ENCODE results near the gene TRPV4. TPM values are rescaled to one million over a fixed set of nuclear protein-coding genes. Genes with fewer than 3 reads are reported as not detected.

Gene TRPV4
- polyA plus RNA-seq, 2 donors, result 6.7 to 10.7 TPM

DNA sequence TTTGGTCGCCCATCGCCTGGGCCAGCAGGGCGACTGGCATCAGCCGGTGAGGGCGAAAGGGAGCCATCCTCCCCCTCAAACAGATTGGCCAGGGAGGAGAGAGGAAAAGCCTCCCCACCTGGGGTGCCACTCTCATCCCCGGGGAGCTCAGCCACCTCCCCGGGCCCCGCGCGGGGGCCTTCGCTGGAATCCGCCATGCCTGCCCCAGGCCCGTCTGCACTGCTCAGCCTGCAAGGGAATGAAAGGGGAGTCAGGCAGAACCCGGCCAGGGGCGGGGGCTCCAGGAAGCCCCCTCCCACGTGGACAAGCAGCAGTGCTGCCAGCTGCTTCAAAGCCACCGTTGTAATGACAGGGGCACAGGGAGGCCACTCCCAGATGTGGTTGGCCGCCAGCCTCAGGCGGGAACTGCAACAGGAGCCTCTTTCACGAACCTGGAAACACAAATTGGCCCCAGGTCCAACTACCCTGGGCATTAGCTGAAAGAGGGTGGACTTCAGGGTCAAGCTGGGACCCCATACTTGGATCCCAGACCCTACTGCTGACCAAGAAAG lies 18.5 kb downstream of the TRPV4 start:
- no peak overlapping the region for H3K4me3 ChIP-seq (ENCODE audit: low read depth in 1 of 2, low read length in 2 of 2)
- no peaks in the 10 kb centered on the region for H3K36me3 ChIP-seq (ENCODE audit: control insufficient read depth in 2 of 2, insufficient read depth in 2 of 2, low read length in 1 of 2)
- peaks cover 3 to 14% of the 10 kb centered on the region in 2 donors for H3K4me1 ChIP-seq (ENCODE audit: control insufficient read depth in 2 of 2, insufficient read depth in 2 of 2, low read length in 1 of 2)
- WGBS, 2 donors, result 78% methylated on average over 18 to 20 of the region's 20 CpGs
- H3K27me3 ChIP-seq (ENCODE audit: control insufficient read depth in 1 of 2, insufficient read depth in 2 of 2, low read length in 2 of 2), result no peaks in the 10 kb centered on the region
- H3K27ac ChIP-seq (ENCODE audit: low read depth in 2 of 2, low read length in 1 of 2), result no peak overlapping the region
- H3K9me3 ChIP-seq (ENCODE audit: control insufficient read depth in 2 of 2, insufficient read depth in 1 of 2, low read depth in 1 of 2, low read length in 1 of 2), result no peaks in the 10 kb centered on the region

DNA sequence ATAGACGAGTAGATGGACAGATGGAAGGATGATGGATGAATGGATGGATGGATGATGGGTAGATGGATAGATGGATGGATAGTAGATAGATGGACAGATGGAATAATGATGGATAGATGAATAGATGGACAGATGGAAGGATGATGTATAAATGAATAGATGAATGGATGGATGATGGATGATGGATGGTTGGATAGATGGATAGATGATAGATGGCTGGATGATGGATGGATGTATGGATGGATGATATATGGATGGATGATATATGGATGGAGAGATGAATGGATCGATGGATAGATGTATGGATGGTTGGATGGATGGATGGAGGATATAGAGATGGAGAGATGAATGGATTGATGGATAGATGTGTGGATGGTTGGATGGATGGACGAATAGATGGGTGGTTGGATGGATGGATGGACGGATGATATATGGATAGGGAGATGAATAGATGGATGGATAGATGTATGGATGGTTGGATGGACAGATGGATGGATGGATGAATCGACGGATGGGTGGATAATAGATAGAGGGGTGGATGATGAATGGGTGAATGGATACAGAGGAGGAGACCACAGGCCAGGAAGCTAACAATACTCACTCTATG lies 19.3 kb downstream of the TRPV4 start:
- Histone ChIP-seq H3K4me1 (ENCODE audit: control insufficient read depth in 2 of 2, insufficient read depth in 2 of 2, low read length in 1 of 2) (peaks cover 0 to 9% of the 10 kb centered on the region in 2 donors), H3K4me3 (ENCODE audit: low read depth in 1 of 2, low read length in 2 of 2) (no peak overlapping the region), H3K27ac (ENCODE audit: low read depth in 2 of 2, low read length in 1 of 2) (no peak overlapping the region), H3K9me3 (ENCODE audit: control insufficient read depth in 2 of 2, insufficient read depth in 1 of 2, low read depth in 1 of 2, low read length in 1 of 2) (no peaks in the 10 kb centered on the region), H3K27me3 (ENCODE audit: control insufficient read depth in 1 of 2, insufficient read depth in 2 of 2, low read length in 2 of 2) (no peaks in the 10 kb centered on the region), H3K36me3 (ENCODE audit: control insufficient read depth in 2 of 2, insufficient read depth in 2 of 2, low read length in 1 of 2) (no peaks in the 10 kb centered on the region)
- WGBS, 2 donors, result 91 to 93% methylated on average over 6 of the region's 6 CpGs

DNA sequence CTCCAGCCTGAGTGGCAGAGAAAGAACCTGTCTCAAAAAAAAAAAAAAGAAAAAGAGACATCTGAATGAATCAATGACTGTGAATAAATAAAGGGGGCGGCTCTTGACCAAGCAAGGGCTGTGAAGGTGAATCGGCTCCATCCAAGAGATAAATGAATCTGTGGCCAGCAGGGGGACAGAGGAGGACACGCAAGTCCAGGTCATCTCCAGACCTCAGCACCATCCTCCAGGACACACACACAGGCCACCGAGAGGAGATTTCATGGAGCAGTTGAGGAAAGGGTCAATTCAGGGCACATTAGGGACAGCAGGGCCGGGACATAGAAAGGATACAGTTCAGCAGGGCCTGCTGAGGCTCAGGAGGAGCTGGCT lies 21.6 kb downstream of the TRPV4 start:
- no peaks in the 10 kb centered on the region for H3K9me3 ChIP-seq (ENCODE audit: control insufficient read depth in 2 of 2, insufficient read depth in 1 of 2, low read depth in 1 of 2, low read length in 1 of 2)
- no peak overlapping the region for H3K4me3 ChIP-seq (ENCODE audit: low read depth in 1 of 2, low read length in 2 of 2)
- H3K27me3 ChIP-seq (ENCODE audit: control insufficient read depth in 1 of 2, insufficient read depth in 2 of 2, low read length in 2 of 2), result no peaks in the 10 kb centered on the region
- 69 to 80% methylated on average over 5 of the region's 5 CpGs for WGBS, 2 donors
- H3K36me3 ChIP-seq (ENCODE audit: control insufficient read depth in 2 of 2, insufficient read depth in 2 of 2, low read length in 1 of 2), result no peaks in the 10 kb centered on the region
- no peak overlapping the region for H3K27ac ChIP-seq (ENCODE audit: low read depth in 2 of 2, low read length in 1 of 2)
- H3K4me1 ChIP-seq (ENCODE audit: control insufficient read depth in 2 of 2, insufficient read depth in 2 of 2, low read length in 1 of 2), result peaks cover 0 to 7% of the 10 kb centered on the region in 2 donors

DNA sequence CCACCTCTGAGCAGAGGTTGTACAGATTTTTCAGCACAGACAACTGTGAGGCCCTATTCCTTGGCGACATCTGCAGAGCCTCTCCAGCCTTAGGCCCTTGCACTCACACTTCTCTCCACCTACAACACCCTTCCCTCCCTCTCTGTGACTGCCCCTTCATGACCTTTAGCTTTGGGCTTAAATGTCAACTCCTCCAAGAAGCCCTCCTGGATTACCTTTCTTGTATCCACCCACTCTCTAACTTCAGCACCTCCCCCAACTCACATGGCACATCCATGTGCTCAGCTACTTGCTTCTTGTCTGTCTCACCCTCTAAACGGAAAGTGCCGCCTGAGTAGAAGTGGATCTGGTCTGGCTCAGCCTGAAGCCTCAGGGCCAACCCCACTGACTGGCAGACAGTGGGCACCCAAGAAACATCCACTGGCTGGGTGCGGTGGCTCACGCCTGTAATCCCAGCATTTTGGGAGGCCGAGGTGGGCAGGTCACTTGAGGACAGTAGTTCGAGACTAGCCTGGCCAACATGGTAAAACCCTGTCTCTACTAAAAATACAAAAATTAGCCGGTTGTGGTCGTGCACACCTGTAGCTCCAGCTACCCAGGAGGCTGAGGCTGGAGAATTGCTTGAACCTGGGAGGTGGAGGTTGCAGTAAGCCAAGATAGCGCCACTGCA lies 22.1 kb downstream of the TRPV4 start:
- no peaks in the 10 kb centered on the region for H3K27me3 ChIP-seq (ENCODE audit: control insufficient read depth in 1 of 2, insufficient read depth in 2 of 2, low read length in 2 of 2)
- H3K4me3 ChIP-seq (ENCODE audit: low read depth in 1 of 2, low read length in 2 of 2), result no peak overlapping the region
- no peaks in the 10 kb centered on the region for H3K9me3 ChIP-seq (ENCODE audit: control insufficient read depth in 2 of 2, insufficient read depth in 1 of 2, low read depth in 1 of 2, low read length in 1 of 2)
- H3K4me1 ChIP-seq (ENCODE audit: control insufficient read depth in 2 of 2, insufficient read depth in 2 of 2, low read length in 1 of 2), result peaks cover 0 to 7% of the 10 kb centered on the region in 2 donors
- no peak overlapping the region for H3K27ac ChIP-seq (ENCODE audit: low read depth in 2 of 2, low read length in 1 of 2)
- H3K36me3 ChIP-seq (ENCODE audit: control insufficient read depth in 2 of 2, insufficient read depth in 2 of 2, low read length in 1 of 2), result no peaks in the 10 kb centered on the region
- WGBS, 2 donors, result 91% methylated on average over 10 of the region's 10 CpGs

DNA sequence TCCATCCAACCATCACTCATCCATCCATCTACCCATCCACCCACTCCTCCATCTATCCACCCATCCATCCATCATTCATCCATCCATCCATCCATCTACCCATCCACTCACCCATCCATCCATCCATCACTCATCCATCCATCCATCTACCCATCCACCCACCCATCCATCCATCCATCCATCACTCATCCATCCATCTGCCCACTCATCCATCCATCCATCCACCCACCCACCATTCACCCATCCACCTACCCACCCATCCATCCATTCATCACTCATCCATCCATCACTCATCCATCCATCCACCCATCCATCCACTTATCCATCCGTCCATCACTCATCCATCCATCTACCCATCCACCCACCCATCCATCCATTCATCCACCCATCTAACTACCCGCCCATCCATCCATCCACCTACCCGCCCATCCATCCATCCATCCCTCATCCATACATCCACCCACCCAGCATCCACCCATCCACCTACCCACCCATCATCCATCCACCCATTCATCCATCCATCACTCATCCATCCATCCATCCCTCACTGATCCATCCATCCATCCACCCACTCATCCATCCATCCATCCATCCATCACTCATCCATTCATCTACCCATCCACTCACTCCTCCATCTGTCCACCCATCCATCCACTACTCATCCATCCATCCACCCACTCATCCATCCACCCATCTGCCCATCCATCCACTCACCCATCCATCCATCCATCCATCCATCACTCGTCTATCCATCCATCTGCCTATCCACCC lies 24.1 kb downstream of the TRPV4 start:
- H3K4me1 ChIP-seq (ENCODE audit: control insufficient read depth in 2 of 2, insufficient read depth in 2 of 2, low read length in 1 of 2), result no peaks in the 10 kb centered on the region
- no peaks in the 10 kb centered on the region for H3K36me3 ChIP-seq (ENCODE audit: control insufficient read depth in 2 of 2, insufficient read depth in 2 of 2, low read length in 1 of 2)
- H3K27me3 ChIP-seq (ENCODE audit: control insufficient read depth in 1 of 2, insufficient read depth in 2 of 2, low read length in 2 of 2), result no peaks in the 10 kb centered on the region
- WGBS, 2 donors, result 93 to 94% methylated on average over 4 of the region's 4 CpGs
- H3K27ac ChIP-seq (ENCODE audit: low read depth in 2 of 2, low read length in 1 of 2), result no peak overlapping the region
- H3K9me3 ChIP-seq (ENCODE audit: control insufficient read depth in 2 of 2, insufficient read depth in 1 of 2, low read depth in 1 of 2, low read length in 1 of 2), result no peaks in the 10 kb centered on the region
- H3K4me3 ChIP-seq (ENCODE audit: low read depth in 1 of 2, low read length in 2 of 2), result no peak overlapping the region

DNA sequence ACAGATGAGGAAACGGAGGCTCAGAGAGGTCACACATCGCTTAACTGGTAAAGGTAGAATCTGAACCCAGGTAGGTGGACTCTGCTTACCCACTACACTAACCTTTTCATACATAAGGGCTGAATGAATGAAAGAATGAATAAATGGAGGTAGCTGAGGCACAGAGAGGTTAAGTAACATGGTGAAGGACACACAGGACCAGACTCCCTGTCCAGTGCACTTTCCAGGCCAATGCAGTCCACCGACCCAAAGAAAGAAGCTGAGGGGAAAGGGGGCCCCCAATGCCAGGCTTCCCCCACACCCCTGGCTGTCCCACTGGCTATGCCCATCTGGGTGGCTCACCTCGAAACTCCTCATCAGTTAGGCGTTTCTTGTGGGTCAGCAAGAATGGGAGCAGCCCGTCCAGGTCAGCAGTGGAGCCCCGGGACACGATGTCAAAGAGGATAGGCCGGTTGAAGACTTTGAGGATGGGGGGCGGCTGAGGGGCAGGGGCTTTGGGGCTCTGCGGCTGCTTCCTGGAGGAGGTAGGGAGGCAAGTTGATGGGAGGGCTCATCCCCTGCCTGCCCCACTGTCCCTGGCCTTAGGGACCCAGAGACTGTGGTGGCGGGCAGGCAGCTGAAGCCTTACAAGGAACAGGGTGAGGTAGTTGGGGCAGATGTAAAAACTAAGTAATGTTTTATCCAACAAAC lies 25.1 kb downstream of the TRPV4 start:
- Histone ChIP-seq H3K36me3 (ENCODE audit: control insufficient read depth in 2 of 2, insufficient read depth in 2 of 2, low read length in 1 of 2) (no peaks in the 10 kb centered on the region), H3K4me3 (ENCODE audit: low read depth in 1 of 2, low read length in 2 of 2) (no peak overlapping the region), H3K27ac (ENCODE audit: low read depth in 2 of 2, low read length in 1 of 2) (no peak overlapping the region), H3K9me3 (ENCODE audit: control insufficient read depth in 2 of 2, insufficient read depth in 1 of 2, low read depth in 1 of 2, low read length in 1 of 2) (no peaks in the 10 kb centered on the region), H3K4me1 (ENCODE audit: control insufficient read depth in 2 of 2, insufficient read depth in 2 of 2, low read length in 1 of 2) (no peaks in the 10 kb centered on the region), H3K27me3 (ENCODE audit: control insufficient read depth in 1 of 2, insufficient read depth in 2 of 2, low read length in 2 of 2) (no peaks in the 10 kb centered on the region)
- 93 to 95% methylated on average over 12 of the region's 12 CpGs for WGBS, 2 donors

DNA sequence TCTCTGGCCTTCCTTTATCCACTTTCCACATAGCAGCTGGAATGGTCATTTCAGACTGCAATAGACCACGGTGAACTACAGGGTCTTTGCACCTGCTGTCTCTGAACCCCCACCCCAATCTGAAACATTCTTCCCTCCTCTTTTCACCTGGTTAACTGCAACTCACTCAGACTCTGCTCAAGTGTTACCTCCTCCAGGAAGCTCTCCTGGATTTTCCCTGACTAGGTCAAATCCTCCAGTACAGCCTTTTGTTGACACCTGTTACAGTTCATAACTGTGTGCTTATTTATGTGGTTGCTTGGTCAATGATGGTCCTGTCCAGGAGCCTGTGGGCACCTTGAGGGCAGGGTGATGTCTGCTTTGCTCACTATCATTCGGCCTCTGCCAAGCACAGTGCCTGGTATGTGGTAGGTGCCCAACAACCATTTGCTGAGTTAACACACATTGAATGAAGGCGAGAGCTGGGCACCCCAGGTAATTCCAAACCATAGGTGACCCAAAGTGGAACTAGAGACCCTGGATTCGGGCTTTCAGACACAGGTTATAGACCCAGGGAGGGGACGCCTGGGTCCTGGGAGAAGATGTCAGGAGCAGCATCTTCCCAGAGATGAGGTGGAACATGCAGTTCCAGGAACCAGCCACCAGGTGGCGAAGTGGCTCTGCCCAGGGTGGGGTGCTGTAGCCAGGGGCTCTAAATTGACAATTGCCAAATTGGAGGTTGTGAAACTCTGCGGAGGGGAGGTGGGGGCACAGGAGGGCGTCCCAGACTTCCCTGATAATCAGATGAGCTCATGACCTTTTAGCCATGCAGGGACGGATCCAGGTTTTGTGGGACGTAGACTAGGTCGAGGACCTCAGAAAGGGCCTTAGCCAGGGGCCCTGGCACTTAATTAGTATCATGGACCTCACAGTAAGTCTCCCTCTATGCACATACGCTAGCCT lies 28.1 kb downstream of the TRPV4 start:
- H3K27ac ChIP-seq (ENCODE audit: low read depth in 2 of 2, low read length in 1 of 2), result no peak overlapping the region
- H3K9me3 ChIP-seq (ENCODE audit: control insufficient read depth in 2 of 2, insufficient read depth in 1 of 2, low read depth in 1 of 2, low read length in 1 of 2), result no peaks in the 10 kb centered on the region
- H3K4me3 ChIP-seq (ENCODE audit: low read depth in 1 of 2, low read length in 2 of 2), result no peak overlapping the region
- H3K27me3 ChIP-seq (ENCODE audit: control insufficient read depth in 1 of 2, insufficient read depth in 2 of 2, low read length in 2 of 2), result no peaks in the 10 kb centered on the region
- H3K4me1 ChIP-seq (ENCODE audit: control insufficient read depth in 2 of 2, insufficient read depth in 2 of 2, low read length in 1 of 2), result no peaks in the 10 kb centered on the region
- WGBS, 2 donors, result 44 to 45% methylated on average over 12 of the region's 12 CpGs
- peaks cover 0 to 3% of the 10 kb centered on the region in 2 donors for H3K36me3 ChIP-seq (ENCODE audit: control insufficient read depth in 2 of 2, insufficient read depth in 2 of 2, low read length in 1 of 2)

DNA sequence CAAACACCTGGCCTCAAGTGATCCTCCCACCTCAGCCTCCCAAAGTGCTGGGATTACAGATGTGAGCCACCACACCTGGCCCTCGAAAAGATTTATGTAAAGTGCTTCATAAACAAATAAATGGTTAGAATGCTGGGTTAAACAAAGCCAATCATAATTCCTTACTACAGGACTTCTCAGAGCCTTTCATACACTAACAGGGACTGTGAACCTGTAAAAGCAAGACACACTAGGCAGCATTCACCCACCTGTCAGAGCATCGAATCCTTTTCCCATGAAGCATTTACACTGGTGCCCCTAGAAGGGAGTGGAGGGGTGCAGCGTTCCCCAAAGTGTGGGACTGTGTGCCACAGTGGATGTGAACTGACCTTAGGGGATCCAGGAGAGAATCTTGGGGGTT lies 29.5 kb downstream of the TRPV4 start:
- Histone ChIP-seq H3K36me3 (ENCODE audit: control insufficient read depth in 2 of 2, insufficient read depth in 2 of 2, low read length in 1 of 2) (peaks cover 0 to 3% of the 10 kb centered on the region in 2 donors), H3K4me1 (ENCODE audit: control insufficient read depth in 2 of 2, insufficient read depth in 2 of 2, low read length in 1 of 2) (no peaks in the 10 kb centered on the region), H3K27me3 (ENCODE audit: control insufficient read depth in 1 of 2, insufficient read depth in 2 of 2, low read length in 2 of 2) (no peaks in the 10 kb centered on the region), H3K4me3 (ENCODE audit: low read depth in 1 of 2, low read length in 2 of 2) (no peak overlapping the region), H3K27ac (ENCODE audit: low read depth in 2 of 2, low read length in 1 of 2) (no peak overlapping the region), H3K9me3 (ENCODE audit: control insufficient read depth in 2 of 2, insufficient read depth in 1 of 2, low read depth in 1 of 2, low read length in 1 of 2) (no peaks in the 10 kb centered on the region)
- whole genome bisulfite sequencing, 2 donors, result 85 to 90% methylated on average over 3 of the region's 3 CpGs
